GM21528 (cell line): Measurements from ENCODE around the gene SLC25A4.
A peak's percentile ranks its signal among the peaks of the same experiment; 100 is the strongest.
"Not testable (repeated sequence)": the region's sequence is repeated elsewhere in the genome, so short reads cannot be mapped to it uniquely, and the experiment has no call there.

ENCODE experiments used
- ATAC-seq: cut with Tn5 transposase; IDR thresholded peaks from one replicate; pipeline ENCODE4 v1.9.1; 2021; ENCODE audit warnings: mild to moderate bottlenecking, moderate library complexity; ENCODE audit not compliant: unreplicated experiment, low FRiP score

SLC25A4 gene

DNA sequence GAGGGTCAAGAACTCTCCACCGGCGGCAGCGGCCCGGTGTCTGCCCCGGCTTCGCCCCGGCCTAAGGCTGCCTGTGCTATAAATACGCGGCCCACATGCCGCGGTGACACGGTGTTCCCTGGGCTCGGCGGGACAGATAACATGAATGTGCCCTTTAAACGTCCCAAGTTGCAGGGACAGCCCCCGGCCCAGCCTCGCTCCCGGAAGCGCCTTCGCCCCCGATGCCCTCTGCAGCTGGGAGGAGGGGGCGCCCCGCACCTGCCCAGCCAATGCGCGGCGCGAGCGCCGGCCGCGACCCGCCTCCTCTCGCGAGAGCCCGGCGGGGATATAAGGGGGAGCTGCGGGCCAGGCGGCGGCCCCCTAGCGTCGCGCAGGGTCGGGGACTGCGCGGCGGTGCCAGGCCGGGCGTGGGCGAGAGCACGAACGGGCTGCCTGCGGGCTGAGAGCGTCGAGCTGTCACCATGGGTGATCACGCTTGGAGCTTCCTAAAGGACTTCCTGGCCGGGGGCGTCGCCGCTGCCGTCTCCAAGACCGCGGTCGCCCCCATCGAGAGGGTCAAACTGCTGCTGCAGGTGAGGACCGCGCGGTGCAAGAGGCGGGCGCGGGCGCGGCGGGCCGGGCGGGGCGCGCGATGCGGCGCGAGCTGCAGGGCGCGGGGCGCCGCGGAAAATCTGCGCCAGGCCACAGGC is at the start of gene SLC25A4:
TSS of gene SLC25A4 (plus strand) at position 355 of the 689 bp plus-strand sequence. CDS start at position 462, 107 bp downstream.
- ATAC-seq: peak; percentile 93

- no peak for ATAC-seq
Observed at GRCh38 chr4:185093603-185094002, 49.5 kb upstream of the SLC25A4 start.

GRCh38 chr4:185096032-185096653 is 46.9 kb upstream of the SLC25A4 start:
- ATAC-seq: no peak

GRCh38 chr4:185098474-185098873 is 44.6 kb upstream of the SLC25A4 start:
- no peak for ATAC-seq

GRCh38 chr4:185099024-185099682 is 43.9 kb upstream of the SLC25A4 start:
- ATAC-seq: no peak

GRCh38 chr4:185099940-185100339 is 43.1 kb upstream of the SLC25A4 start:
- no peak for ATAC-seq

DNA sequence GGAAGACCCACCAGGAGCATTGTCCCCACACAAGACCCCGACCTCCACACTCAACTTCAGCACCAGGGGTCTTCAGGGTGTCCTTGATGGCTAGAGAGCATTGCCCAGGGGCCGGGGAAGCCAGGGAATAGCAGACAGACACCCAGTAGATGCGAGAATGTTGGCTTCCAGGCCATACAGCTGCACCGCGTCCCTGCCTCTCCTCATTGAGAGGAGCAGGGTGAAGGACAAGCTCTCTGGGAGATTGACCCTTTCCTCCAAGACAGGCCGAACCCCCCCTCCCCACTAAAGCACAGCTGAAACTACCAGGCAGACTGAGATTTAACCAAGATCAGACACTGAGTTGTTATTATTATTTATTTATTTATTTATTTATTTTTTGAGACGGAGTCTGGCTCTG is 42.6 kb upstream of the SLC25A4 start:
- ATAC-seq: no peak

GRCh38 chr4:185101354-185101890 is 41.6 kb upstream of the SLC25A4 start:
- ATAC-seq: no peak

DNA sequence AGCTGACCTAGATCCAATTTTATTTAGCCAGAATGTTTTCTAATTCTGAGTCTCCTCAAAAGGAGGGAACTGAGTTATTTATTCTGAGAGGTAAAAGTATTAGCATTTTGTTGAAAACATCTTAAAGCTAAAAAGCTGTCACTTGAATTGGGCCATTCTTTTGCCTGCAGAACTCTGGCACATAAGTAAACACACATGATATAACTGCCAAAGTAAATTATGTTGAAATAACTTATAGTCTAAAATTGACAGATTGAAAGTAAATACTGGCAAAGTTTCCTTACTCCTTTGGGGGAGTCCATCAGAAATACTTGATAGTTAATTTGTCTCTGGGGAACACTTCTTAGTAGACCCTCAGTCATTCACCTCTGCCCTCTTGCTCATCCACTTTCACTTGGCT is 38.3 kb upstream of the SLC25A4 start:
- no peak for ATAC-seq

DNA sequence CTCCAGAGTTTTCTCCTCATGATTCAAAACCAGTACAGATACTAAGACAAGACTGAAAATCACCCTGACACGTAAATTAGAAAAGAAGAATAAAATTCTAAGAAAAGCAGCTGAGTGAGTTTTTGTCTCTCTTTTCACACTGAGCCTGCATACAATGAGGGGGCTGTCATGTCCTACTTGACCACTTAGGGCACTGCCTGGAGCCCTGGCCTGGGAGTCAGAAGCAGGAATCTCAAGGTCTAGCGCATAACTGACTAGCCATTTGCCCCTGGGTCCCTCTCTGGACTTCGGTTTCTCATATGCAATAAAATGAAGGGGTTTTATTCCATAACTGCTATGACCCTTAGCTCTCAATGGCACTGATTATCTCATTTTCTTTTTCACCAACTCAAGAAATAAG is 36.7 kb upstream of the SLC25A4 start:
- no peak for ATAC-seq

DNA sequence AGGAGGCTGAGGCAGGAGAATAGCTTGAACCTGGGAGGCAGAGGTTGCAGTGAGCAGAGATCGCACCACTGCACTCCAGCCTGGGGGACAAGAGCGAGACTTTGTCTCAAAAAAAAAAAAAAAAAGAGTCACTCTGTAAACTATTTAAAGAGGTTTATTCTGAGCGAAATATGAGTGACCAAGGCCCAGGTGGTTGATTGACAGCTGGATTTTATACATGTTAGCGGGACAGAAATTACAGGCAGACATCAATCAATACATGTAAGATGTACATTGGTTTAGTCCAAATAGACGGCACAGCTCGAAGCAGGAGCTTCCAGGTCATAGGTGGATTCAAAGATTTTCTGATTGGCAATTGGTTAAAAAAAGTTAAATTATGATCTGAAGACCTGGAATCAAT is 35.5 kb upstream of the SLC25A4 start:
- ATAC-seq: not testable (repeated sequence)

DNA sequence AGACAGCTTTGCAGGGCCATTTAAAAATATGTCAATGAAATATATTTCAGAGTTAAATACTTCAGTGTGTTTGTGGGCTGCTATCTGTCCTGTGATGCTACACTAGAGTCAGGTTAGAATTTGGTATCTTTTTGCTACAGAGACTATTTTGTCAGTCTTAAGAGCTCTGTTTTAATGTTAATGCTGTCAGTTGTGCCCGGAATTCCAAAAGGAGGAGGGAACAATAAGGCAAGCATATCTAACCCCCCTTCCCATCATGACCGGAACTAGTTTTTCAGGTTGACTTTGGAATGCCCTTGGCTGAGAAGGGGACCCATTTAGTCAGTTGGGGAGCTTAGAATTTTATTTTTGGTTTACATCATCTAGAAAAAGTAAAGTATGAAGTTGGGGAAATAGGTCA is 34.9 kb upstream of the SLC25A4 start:
- ATAC-seq: no peak

GRCh38 chr4:185108669-185109068 is 34.4 kb upstream of the SLC25A4 start:
- ATAC-seq: no peak

GRCh38 chr4:185109736-185110135 is 33.3 kb upstream of the SLC25A4 start:
- no peak for ATAC-seq

DNA sequence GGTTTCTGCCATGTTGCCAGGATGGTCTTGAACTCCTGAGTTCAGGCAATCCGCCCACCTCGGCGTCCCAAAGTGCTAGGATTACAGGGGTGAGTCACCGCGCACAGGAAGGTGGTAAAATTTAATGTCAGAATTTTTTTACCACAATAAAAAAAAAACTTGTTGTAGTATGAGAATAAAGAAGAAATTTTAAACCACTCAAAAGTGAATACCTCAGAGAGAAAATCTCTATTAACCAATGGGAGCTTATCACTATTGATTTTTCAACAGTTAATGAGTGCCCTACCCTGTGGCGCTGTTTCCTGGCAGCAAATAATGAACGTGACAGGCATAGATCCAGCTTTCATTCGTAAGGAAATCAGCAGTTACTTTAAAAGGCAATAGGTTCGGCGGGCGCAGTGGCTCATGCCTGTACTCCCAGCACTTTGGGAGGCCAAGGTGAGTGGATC is 32.7 kb upstream of the SLC25A4 start:
- ATAC-seq: no peak

GRCh38 chr4:185112104-185112503 is 31.0 kb upstream of the SLC25A4 start:
- ATAC-seq: no peak

GRCh38 chr4:185113340-185113739 is 29.7 kb upstream of the SLC25A4 start:
- no peak for ATAC-seq

DNA sequence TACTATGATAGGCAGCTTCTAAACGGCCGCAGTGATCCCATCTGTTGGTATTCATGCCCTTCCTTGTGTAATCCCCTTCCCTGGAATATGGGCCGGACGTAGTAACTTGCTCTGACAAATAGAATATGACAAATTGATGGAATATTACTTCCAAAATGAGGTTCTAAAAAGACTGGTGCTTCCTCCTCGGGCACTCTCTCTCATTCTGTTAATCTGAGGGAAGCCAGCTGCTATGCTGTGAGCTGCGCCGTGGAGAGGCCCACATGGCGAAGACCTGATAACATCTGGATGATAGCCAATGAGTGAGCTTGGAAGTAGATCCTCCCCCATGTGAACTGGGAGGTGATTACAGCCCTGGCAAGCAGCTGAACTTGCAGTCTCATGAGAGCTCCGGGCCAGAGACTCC is 27.2 kb upstream of the SLC25A4 start:
- ATAC-seq: no peak

DNA sequence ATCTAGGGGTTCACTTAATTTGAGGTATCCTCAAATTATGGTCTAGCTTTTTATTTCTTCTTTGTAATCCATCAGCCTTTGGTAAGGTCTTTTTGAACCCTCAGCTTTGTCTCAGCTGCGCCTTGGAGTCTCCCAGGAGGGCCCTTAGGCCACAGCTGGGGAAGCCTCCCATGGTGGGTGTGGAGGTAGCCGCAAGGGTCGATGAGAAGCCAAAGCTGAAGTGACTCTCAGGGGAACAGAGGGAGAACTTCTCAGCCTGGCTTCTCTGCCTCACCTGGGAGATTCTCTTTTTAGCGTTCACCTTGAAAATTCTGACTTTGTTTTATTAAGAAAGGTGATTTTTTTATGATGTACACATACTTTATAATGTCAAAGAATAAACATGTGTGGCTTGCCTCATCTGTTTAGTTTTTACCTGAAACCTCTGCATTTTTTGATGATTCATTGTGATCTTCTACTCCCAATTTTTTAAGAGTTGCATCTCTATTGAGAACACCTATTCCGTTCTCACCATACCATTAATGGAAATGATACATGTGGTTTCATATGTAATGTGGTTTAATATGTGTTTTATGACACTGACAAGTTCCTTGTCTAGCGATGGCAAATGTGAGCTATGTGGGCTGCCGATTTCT is 25.6 kb upstream of the SLC25A4 start:
- ATAC-seq: no peak

GRCh38 chr4:185118876-185119275 is 24.2 kb upstream of the SLC25A4 start:
- ATAC-seq: no peak

DNA sequence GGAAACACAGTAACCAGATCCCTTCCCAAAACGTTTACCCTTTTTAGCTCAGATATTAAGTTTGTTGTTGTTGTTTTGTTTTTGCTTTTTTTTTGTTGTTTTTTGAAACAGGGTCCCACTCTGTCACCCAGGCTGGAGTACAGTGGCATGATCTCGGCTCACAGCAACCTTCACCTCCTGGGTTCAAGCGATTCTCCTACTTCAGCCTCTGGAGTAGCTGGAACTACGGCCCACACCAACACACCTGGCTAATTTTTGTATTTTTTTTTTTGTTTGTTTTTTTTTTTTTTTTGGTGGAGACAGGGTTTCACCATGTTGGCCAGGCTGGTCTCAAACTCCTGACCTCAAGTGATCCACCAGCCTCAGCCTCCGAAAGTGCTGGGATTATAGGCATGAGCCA is 23.6 kb upstream of the SLC25A4 start:
- ATAC-seq: not testable (repeated sequence)
